Testis (tissue), 2 donors: ENCODE measurements around the gene DCLK2.

Source experiments
- CTCF ChIP-seq, 3 experiments: fragments of 450-650 bp in 2 of 3; fragments of 200-600 bp in 1 of 3; sonication (generic) in 1 of 3; IDR thresholded peaks; one replicate each; pipeline ENCODE4 v1.5.1; 2016 to 2019; ENCODE audit warnings: antibody characterized with exemption in 3 of 3, mild to moderate bottlenecking in 2 of 3, moderate library complexity in 1 of 3
- POLR2A ChIP-seq: fragments of 450-650 bp; IDR thresholded peaks from one replicate; pipeline ENCODE4 v1.6.1; 2017; ENCODE audit warnings: antibody characterized with exemption, mild to moderate bottlenecking, moderate library complexity

DNA sequence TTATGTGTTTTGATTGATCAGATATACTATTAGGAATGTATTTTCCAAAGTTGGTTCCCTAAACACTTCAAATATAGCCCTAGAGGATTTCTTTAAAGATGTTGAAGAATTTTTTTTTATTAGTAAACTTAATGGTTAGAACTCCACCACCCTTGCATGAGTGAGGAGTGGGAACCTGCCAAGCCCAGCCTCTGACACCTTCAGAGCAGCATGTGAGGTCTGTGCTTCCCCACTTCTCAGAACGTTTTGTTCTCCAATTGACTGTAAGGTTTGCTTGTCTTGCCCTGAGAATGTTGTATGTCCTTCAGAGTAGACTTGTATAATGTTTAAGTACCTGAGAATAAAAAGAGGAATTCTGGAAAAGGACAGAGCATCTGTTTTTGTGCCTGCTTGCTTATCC is 126.8 kb downstream of the DCLK2 start:
- TF ChIP-seq POLR2A, result no peak
- TF ChIP-seq CTCF (IDR thresholded peaks at IDR 0.05), result no peak
